NCI-H526 treated with DMSO at 0.1 percent for 48 hours (cell line): ENCODE data around the gene ACTA1.
"Not testable (repeated sequence)": the region's sequence is repeated elsewhere in the genome, so short reads cannot be mapped to it uniquely, and the experiment has no call there.

Experiments used
- DNase-seq: peaks from one replicate; lab custom pipeline; 2025; lab: John Stamatoyannopoulos, UW

ACTA1 gene

DNA sequence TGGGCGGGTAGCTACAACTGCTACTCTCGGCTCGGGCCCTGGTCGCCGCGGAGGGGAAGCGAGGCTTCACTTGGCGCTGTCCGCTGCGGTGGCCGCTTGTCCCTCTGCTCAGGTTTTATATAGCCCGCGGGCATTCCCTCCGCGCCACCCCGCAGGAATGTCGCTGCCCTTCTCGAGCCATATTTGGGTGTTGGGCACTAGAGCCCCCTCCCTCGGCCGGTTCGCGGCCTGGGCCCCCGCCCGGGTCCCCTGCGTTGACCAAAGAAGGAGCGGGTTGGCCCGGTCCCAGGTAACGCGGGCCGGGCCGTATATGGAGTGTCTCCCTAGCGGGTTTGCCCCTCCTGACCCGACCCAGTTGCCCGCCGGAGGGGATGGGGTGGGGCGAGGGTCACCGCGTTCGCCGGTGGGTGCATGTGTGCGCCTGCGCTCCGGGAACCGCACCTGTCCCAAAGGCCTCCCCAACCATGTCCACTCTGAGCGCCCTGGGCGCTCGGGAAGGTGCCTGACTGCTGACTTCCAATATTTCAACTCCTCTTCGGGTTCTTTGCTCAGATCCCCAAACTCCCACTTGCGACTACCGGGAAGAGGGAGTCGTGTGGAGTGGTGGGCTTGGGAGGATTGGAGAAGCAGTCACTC lies at the start of gene ACTA1:
ACTA1 (minus strand) TSS at position 90 of the 636 bp plus-strand sequence. CDS start 979 bp downstream, outside the sequence.
- DNase-seq, result no peak

DNA sequence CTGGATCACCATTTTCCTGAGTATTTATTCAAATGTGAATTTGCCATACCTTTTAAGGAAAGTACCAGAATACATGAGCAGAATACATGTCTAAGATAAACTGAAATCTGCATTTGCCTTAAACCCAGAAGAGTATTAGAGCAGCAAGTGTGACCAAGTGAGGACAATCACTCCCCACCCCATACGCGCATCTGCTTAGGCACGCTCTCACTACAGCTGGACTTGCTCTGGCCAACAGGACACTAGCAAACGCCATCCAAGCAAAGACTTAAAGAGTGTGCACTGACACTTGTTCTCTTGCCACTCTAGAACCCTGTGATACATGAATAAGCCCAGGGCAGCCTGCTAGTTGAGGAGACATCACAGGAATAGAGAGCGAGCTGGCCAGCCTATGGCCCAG lies 48.6 kb upstream of the ACTA1 start:
- no peak for DNase-seq

DNA sequence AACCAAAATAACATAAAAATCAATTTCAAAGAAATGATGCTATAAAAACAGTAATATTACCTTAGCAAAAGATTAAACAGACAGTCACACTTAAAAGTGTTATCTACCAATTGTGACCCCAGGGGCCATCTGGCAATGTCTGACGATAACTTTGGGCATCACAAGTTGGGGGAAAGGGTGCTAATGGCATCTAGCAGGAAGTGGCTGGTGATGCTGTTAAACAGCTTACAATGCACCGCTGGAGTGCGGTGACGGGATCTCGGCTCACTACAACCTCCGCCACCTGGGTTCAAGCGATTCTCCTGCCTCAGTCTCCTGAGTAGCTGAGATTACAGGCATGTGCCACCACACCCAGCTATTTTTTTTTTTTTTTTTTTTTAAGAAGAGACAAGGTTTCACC lies 46.6 kb upstream of the ACTA1 start:
- no peak for DNase-seq

DNA sequence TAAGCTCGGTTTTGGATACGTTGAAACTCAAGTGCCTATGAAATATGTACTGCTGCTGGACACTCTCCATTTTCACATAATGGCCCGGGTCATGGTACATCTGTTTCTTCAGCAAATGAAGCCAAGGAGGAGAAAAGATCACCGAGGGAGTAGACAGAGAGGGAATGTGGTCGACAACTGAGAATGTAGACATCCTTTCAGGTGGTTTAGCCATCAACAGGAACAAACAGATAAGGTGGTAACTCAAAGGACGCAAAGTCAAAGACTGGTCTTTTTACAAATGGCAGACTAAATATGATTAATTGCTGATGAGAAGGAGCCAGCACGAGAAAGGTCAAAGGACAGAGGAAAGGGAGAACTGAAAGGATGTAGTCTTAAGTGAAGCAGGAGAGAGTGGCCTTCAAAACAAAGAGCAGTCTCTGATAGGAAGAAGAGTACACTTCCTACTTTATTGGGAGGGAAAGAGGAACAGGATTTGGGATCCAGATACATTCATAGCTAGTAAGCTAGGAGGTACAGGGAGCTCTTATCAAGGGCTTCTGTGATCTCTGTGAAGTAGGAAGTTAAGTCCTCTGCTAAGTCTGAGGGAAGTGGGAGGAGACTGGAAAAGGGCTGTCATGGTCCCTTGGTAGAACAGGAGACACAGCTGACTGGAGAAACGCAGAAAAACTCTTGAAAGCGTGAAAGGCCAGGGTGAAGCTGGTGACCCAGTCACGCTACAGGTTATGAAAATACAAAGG lies 45.9 kb upstream of the ACTA1 start:
- no peak for DNase-seq

DNA sequence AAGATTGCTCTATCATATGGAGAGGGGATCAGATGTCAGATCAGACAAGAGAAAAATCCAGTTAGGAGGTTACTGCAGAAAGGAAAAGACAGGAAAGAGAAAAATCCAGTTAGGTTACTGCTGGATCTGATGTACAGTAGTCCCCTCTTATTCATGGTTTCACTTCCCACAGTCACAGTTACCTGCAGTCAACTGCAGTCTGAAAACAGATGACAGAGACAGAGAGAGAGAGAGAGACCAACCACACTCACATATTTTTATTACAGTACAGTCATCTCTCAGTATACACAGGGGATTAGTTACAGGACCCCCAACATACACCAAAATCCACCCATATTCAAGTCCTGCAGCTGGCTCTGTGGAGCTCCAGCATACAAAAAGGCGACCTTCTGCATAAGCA lies 45.0 kb upstream of the ACTA1 start:
- DNase-seq, result no peak

DNA sequence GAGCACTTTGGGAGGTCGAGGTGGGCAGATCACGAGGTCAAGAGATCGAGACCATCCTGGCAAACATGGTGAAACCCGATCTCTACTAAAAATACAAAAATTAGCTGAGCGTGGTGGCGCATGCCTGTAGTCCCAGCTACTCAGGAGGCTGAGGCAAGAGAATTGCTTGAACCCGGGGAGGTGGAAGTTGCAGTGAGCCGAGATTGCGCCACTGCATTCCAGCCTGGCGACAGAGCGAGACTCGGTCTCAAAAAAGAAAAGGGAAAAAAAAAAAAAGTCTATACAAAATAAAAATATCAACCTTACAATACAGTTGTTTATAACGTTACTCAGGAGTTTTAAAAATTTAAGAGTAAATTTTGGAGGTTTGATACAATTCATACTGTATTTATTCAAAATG lies 42.0 kb upstream of the ACTA1 start:
- DNase-seq, result not testable (repeated sequence)

DNA sequence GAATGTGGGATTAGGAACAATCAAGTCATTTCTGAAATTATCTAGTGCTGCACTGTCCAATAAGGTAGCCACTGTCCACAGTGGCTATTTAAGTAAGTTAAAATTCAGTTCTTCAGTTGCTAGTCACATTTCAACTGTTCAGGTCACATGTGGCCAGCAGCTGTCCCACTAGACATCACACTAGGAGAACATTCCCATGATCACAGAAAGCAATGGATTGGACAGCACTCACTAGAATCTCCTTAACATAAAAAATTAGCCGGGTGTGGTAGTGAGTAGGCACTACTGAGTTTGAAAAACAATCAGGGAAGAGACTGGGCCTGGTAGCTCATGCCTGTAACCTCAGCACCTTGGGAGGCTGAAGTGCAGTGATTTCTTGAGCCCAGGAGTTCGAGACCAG lies 40.6 kb upstream of the ACTA1 start:
- no peak for DNase-seq

DNA sequence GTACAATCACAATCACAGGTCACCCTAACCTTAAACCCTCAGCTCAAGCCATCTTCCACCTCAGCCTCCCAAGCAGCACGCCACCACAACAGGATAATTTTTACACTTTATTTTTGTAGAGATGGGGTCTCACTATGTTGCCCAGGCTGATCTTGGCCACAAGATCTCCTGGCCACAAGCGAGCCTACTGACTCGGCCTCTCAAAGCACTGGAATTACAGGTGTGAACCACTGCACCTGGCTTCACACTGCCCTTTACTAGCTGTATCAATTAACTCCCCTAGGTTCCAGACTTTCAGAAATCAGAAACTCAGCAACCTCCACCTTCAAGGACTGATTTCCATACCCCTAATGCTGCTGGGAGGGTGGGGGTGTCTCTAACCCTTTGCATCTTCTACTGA lies 37.3 kb upstream of the ACTA1 start:
- no peak for DNase-seq

DNA sequence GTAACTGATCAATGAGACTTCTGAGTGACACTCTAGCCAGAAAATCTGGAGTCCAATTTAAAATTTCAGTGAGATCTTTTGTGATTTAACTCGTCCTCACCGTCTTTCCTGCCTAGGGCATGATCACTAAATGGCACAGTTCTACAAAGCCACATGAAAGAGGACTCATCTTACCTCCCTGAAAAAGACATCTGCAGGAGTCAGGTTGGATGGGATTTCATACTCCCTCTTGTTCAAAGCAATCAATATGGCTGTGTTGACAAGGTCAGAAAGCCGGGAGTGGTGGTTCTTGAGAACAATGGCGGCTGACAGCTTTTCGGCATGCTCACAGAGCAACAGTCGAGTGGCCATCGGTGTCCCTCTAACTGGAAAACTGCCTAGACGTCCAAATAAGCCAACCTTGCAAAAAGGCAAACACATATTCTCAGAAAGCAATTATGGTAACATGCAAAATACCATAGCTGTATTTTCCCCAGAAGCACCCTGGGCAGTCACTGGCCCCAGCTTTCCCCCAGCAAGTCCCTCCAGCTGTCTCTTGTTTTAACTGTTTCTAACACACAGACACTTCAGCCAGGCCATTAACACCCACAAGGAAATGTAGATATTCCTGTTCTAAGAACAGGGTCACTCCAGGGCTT lies 36.6 kb upstream of the ACTA1 start:
- no peak for DNase-seq

DNA sequence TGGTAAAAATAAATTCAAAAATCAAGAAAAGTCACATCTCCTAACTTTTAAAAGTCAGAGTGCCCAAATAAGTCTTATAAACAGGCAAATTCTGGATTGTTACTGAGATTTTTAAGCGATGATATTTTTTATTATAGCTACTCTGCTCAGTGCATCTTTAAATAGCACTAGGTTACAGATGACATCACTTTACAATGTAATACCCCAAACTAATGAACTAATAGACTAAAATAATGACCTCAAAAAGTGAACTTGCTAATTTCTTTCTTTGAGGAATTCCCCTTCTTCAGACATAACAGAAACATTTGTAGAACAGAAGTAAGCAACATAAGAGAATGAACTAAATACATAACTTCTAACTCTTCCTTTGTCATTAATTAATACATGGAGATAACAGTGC lies 33.0 kb upstream of the ACTA1 start:
- DNase-seq, result no peak

DNA sequence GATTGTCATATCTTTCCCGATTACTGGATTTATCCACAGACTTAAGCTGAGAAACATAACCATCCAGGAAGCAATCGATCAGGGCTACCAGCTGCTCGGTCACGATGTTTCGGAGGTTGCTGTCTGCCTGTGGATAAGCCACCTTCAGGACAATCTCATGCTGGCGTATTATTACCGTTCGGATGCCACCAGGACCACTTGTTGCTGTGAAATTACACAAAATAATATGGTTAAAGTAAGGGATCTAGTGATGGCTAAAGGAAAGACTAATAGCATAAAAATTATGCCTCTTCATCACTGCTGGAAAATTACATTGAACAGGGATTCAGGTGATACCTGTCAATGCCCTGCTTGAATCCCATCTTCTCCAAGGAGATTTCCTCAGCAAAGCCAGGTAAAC lies 30.8 kb upstream of the ACTA1 start:
- DNase-seq, result no peak

DNA sequence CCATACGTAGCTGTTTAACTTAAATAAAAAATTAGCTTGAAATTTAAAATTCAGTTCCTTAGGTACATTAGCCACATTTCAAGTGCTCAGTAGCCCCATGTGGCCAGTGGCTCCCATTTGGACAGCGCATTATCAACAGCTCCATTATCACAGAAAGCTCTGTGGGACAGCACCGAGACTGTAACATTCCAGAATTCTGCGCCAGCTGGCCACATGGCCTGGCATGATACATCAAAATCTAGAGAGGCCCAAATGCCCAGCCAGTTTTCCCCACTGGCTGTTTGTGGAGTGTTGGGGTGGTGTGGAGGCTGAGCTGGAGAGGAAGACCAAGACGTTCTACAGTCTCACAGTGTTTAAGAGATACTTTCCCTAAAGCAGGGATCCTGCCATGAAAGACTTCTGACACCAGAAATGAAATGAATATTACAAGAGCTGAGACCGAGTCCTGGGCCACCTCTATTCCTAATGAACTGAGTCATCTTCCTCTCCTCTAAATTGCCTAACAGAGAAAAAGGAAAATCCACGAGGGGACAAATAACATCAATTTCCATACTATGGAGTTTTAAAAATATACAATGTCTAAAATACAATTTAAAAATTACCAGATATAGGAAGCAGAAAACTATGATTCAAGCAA lies 27.3 kb upstream of the ACTA1 start:
- DNase-seq, result no peak

DNA sequence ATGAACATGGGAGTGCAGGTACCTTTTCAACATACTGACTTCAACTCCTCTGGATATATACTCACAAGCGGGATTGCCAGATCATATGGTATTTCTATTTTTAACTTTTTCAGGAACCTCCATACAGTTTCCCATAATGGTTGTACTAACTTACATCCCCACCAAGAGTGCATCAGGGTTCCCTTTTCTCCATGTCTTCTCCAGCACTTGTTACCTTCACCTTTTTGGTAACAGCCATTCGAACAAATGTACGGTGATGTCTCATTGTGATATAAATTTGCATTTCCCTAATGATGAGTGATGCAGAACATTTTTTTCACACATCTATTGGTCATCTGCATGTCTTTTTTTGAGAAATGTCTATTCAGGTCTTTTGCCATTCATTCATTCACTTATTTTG lies 25.9 kb upstream of the ACTA1 start:
- DNase-seq, result no peak

DNA sequence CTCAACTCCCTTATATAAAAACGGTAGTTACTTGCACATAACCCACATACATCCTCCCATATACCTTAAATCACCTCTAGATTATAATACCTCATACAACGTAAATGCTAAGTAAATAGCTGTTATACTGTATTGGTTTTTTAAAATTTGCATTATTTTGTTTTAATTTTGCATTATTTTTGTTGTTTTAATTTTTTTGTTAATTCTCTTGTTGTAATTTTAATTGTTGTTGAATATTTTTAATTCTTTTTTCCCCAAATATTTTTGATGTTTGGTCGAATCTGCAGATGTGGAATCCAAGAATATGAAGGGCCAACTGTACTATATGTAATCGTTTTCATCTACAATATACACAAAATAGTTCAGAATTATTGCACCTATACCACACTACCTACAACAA lies 23.5 kb upstream of the ACTA1 start:
- no peak for DNase-seq

DNA sequence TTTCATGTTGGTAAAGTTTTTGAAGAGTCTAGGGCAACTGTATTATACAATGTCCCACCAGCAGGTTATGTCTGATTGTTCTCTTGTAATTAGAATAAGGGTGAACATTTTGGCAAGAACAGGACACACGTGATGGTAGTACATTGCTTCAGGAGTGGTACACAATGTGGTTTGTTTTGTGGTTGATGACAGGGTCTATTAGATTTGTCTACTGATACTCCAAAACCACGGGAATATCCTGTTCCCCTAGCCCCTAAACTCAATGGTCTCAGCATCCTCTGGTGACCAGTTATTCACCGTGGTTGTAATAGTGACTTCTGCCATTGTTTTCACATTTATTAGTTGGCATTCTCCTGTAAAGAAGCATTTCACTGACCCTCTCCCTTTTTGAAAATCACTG lies 22.1 kb upstream of the ACTA1 start:
- DNase-seq, result no peak

DNA sequence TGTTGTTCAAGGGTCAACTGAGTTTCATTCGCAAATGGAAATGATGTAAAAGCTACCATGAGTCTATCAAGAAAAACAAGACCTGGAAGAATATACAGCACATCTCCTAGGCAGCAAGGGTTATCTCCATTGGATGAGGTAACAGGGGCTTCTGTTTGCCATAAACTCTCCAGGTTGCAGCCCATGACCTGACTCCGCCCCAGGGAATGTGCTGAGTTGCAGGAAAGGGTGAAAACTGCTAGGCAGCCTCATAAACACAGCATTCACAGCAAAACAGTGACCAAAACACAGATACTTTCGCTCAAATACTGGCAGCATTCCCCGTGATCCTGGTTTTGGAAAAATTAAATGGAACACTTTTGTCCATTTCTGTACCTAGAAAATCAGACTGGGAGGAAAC lies 20.2 kb upstream of the ACTA1 start:
- DNase-seq, result no peak

DNA sequence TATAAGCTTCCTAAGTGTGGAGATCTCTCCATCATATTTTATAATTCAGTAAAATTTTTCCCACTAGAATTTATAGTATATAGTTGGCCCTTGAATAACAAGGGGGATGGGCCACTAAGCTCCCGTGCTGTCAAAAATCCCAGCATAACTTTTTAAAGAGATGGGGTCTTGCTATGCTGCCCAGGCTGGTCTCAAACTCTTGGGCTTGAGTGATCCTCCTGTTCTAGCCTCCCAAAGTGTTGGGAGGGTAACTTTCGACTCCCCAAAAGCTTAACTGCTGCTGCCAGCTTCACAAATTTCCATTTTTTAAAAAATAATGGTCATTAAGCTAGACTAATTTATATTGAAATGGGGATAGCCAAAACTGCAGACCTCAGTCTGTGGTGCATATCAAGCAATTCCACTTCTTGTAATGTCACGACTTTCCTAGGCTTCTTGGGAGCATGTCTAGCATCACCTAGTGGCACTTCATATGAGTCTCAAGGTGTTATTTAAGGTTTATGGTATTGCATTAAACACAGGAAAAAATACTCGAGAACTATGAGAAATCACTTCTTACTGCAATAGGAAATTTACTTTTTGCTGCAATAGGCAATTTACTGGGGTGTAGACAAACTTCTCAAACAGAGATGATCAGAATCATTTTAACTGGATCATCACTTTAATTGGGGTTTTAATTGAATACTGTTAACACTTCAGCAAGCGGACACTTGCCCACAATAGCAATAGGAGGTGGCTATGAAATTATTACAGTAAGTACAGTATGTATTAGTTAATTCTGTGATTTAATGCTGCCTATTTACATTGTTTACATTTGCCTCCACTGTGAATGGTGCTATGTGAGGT lies 19.3 kb upstream of the ACTA1 start:
- no peak for DNase-seq

DNA sequence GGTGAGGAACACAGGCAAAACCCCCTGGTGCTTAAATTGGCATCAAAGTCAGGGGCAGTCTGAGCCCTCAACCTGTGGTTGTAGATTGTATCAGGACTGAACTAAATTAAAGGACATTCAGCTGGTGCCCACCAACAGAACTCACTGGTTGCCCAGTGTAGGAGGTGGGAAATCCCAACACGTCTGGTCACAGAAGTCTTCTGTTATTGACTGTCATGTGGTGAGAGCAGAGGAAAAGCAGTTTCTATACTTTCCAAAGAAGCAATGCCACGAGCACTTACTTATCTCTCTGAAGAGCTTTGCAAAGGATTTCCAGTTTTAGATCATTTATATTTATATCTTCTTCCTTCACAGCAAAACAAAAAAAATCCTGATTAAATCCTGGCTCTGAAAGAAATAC lies 15.0 kb upstream of the ACTA1 start:
- DNase-seq, result no peak

DNA sequence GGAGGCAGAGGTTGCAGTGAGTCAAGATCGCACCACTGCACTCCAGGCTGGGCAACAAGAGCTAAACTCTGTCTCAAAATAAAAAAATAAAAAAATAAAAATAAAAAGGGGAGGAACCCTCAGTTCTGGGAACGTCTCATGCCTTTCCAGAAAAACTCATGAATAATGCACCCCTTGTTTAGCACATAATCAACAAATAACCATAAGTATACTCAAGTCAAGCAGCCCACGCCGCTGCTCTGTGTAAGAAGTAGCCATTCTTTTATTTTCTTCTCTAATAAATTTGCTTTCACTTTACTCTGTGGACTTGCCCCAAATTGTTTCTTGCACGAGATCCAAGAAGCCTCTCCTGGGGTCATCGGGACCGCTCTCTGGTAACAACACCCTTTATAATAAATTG lies 14.5 kb upstream of the ACTA1 start:
- DNase-seq, result no peak

DNA sequence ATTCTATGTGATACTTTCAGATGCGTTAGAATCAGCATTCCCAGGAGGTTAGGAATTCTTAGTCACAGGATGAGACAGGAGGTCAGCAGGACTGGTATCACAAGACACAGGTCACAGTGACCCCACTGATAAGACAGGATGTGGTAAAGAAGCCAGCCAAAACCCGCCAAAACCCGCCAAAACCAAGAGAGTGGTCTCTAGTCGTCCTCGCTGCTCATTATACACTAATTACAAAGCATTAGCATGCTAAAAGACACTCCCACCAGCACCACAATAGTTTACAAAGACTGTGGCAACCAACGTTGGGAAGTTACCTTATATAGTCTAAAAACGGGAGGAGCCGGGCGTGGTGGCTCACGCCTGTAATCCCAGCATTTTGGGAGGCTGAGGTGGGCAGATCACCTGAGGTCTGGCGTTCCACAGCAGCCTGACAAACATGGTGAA lies 13.9 kb upstream of the ACTA1 start:
- no peak for DNase-seq

DNA sequence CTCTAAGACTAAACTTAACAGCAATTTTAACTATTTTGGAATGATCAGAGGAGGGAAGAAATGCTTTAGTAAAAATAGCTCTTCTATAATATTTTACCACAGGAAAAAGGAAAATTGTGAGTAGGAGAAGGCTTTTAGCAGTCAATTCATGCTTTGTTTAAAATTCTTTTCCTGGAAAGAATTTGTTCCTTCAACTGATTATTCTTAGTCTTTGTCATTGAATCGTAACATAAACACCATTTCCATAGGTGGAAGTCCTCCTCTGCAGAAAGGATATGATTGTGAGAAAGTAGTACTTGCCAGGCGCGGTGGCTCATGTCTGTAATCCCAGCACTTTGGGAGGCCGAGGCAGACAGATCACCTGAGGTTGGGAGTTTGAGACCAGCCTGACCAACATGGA lies 11.9 kb upstream of the ACTA1 start:
- DNase-seq, result no peak
